GM19452 (cell line): Measurements from ENCODE around the gene CENPP.

Source experiments
- ATAC-seq: cut with Tn5 transposase; IDR thresholded peaks from one replicate; pipeline ENCODE4 v1.9.1; 2021; ENCODE audit not compliant: unreplicated experiment

CENPP gene

DNA sequence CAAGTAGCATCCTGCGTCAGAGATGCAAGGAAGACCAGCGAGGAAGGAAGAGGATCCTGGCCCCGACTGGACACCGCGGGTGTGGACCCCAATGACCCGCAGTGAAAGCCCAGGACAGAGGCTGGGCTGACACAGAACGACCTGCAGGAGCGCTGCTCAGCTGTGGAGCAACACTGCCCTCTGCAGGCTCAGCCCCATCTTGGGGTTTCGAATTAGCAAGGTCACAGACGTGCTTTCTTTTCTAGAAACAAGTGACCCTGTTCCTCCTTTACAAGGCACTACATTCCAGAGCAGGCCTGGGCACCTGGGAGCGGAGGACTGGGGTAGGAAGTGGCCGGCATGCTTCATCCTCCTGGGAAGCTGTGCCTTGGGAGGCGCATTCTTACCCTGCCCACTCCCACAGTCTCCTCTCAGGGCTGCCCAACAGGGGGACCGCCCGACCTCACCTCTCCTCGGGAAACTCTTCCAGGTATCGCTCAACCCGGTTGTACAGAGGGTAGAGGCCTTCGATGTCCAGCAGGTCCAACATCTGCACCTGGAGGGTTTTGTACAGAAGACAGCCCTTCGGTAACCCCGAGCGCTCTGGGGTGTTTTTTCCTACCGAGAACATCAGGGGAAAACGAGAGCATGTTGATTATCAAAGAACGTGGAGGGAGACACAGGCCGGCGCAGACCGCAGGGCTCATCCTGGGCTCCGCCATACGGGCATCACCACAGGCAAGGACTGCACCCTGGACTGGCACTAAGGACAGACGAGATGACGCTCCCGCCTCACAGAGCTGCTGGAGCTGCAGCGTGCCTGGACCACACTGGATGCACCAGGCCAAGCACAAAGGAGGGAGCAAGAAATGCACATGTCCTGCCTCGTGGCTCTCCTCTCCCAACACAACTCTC, 309.2 kb downstream of the CENPP start:
- ATAC-seq: no peak

GRCh38 chr9:92635760-92636159, 310.0 kb downstream of the CENPP start:
- ATAC-seq: no peak

DNA sequence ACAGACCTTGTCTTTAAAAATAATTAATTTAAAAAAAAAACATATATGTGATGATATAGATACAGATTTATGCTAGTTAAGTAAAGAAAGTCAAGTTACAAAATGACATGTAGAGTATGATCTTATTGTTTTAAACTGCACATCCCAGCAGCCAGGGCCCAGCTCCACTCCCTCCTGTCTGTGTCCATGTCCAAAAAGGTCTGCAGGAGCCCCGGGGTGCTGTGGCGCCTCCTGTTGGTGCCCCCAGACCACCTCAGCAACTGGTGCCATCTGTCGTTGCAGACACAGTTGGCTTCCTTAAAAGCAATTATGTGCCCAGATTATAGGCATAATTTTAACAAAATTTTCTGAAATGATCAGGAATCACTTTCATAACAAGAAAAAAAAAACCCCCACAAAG, 310.9 kb downstream of the CENPP start:
- ATAC-seq: no peak

- no peak for ATAC-seq
These were observed 311.6 kb downstream of the CENPP start for GRCh38 chr9:92637326-92637725.

DNA sequence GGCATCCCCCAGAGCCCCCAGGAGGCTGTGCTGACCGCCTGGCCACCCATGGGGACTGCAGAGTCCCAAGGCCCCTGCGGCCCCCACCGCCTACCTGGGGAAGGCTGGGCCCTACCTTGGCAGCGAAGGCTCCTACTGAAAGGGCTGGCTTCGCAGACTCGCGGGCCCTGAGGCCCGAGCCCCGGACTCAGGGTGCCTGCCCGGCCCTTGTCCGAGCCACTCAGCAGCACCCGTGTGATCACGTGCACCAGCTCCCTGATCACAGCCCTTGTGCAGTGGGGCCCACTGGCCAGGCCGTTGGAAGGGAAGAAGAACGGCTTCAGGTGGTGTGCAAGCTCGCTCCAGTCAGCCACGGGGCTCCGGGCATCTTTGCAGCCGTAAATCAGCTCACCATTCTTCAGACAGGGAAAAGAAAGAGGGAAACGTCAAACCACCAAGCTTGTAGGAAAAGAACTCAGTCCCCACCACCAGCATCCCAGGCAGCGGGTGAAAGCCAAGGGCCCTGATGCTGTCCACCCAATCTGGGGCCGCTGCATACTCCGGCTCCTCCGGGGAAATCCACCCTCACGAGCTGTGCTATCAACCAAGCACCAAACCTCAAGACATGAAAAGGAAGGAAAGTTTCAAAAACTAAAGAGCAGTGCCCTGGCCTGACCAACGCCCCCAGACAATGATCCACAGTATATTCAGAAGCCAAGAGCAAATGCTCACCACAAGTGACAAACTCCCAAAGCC, 312.3 kb downstream of the CENPP start:
- ATAC-seq: no peak

DNA sequence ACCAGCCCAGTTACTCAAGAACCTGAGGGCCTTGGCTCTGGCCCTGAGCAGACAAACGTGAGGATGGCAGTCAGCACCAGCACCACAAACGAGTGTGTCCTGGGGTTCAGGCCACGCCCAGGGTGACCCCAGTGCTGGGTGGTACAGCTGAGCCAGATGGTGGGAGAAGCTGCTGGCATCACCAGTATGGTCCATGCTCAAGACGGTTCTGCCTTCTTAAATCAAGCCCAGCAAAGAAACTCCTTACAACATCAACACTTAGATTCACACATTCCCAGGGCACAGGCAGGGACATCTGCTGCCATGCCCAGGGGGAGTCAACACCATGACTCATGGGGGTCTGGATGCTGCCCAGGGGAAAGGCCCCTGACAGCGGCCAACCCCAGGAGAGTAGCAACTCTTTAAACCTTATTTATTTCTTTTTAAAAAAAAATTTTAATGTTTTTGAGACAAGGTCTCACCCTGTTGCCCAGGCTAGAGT, 312.9 kb downstream of the CENPP start:
- no peak for ATAC-seq

DNA sequence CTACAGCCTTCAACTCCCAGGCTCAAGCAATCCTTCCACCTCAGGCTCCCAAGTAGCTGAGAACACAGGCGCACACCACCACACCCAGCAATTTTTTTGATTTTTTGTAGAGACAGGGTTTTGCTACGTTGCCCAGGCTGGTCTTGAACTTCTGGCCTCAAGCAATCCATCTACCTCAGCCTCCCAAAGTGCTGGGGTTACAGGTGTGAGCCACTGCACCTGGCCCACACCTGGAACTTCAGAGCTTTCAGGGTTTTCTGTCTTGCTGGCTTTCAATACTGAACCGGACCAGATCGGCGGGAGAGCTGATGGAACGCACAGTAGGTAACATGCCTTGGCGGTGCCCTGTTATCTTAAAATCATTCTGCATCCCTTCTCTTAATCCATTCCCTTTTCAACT, 313.4 kb downstream of the CENPP start:
- no peak for ATAC-seq

DNA sequence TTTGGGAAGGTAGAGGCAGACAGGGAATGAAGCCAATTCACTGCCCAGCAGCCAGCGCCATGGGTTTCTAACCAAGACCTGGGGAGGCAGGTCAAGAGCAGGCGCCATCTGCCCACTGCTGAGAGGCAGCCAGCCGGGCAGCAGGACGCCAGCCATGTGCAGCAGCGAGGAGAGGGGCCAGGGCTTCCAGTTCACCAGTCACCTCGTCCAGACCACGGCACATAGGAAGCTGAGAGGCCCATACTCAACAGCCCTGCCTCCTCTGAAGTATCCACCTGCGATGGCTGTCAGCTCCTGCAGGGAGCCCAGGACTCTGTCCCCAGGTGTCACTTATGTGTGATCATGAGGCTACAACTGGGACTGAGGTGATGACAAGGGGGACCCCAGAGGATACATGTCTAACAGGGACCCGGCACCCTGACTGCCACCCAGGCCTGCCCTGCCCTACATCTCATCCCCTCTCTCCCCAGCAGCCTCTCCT, 314.1 kb downstream of the CENPP start:
- no peak for ATAC-seq

- ATAC-seq: no peak
These were observed 314.8 kb downstream of the CENPP start for GRCh38 chr9:92640398-92641091.

GRCh38 chr9:92641092-92641809, 315.5 kb downstream of the CENPP start:
- no peak for ATAC-seq

- ATAC-seq: no peak
These were observed 316.3 kb downstream of the CENPP start for GRCh38 chr9:92642041-92642451.

- no peak for ATAC-seq
These were observed 316.8 kb downstream of the CENPP start for GRCh38 chr9:92642564-92642963.

- ATAC-seq: no peak
These were observed 318.5 kb downstream of the CENPP start for GRCh38 chr9:92644278-92644677.

DNA sequence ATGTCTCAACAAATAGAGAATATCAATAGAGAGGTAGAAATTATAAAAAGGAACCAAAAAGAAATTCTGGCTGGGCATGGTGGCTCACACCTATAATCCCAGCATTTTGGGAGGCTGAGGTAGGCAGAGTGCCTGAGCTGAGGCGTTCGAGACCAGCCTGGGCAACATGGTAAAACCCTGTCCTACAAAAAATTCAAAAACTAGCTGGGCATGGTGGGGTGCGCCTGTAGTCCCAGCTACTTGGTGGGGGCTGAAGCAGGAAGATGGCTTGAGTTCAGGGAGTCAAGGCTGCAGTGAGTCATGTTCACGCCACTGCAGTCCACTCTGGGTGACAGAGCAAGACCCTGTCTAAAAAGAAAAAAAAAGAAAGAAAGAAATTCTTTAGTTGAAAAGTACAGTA, 319.3 kb downstream of the CENPP start:
- ATAC-seq: no peak

GRCh38 chr9:92647671-92648473, 322.1 kb downstream of the CENPP start:
- ATAC-seq: no peak

- no peak for ATAC-seq
These were observed 322.8 kb downstream of the CENPP start for GRCh38 chr9:92648474-92648971.

DNA sequence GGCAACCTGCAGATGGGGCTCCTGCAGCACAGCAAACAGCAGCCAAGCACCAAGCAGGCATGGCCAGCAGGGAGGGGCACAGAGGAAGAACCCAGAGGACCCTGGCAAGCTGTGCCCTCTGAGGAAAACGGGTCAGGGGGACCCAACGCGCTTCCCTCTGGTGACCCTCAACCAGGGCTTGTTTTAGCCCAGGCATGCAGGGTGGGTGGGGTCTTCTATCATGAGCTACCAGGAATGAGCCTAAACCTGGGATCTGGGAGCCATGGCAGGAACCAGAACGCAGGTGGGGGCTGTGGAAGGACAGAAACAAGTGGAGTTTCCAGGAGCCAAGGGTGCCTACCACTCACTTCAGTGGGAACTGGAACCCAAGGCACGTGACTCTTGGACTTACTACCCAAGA, 323.3 kb downstream of the CENPP start:
- no peak for ATAC-seq

DNA sequence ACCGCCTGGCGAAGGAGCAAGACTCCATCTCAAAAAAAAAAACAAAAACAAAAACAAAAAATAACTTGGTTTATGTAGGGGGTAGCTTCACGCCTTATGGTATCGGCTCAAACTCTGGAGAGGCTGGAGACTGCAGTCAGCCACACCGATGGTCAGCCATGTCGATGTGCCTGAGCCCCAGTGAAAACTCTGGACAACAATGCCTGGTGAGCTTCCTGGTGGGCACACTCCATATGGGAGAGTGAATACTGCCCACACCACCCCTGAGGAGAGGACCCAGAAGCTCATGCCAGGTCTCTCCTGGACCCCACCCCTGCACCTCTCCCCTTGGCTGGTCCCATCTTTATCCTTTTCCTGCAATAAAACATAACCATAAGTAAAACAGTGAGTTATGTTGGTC, 324.5 kb downstream of the CENPP start:
- no peak for ATAC-seq

DNA sequence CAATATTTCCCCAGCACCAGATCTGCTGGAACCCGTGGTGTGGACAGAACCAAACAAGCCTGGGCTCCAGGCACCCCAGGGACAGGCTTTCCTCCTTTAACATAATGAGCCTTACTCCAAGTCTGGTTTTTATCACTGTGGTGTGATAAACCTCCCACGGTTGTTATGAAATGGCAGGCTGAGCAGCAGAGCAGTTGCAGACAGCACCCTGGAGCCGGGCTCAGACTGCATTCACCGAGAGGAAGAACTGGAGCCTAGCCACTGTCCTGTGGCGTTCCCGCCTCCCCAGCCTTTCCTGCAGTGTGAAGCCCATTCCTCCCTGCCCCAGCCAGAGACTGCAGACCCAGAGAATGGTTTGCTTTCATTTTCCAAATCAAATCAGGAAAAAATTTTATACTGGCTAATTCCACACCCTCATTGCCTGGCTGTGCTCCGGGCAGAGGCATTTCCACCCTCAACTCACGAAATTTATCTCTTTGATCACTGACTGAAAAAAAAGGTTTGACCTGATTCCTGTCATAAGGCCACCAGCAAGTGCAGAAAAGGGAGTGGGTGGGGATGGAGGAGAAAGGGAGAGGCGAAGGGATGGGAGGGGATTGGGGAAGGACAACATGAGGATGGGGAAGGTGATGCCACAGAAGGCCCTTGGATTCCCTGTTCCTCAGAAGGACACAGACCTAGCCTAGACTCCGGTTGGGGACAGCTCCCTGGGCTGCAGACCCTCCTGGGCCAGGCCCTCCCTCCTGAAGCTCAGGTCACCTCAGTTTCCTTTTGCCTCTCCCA, 325.3 kb downstream of the CENPP start:
- no peak for ATAC-seq
